Thyroid gland (tissue), 4 donors: Measurements from ENCODE around the gene ZNF407. TPM values are rescaled to one million over a fixed set of nuclear protein-coding genes. Genes with fewer than 3 reads are reported as not detected.

ENCODE experiments used
- DNase-seq, 2 donors: peaks; one replicate each; pipeline ENCODE4 v3.0.0-alpha.2; 2019
- H3K27ac ChIP-seq, 3 donors: fragments of 200-600 bp; sonication (generic); 1 replicate in 2 of 3; 2 replicates in 1 of 3; pipeline ENCODE4 v1.5.1; 2016 to 2019; ENCODE audit warnings: mild to moderate bottlenecking in 1 of 3, moderate library complexity in 1 of 3
- H3K27me3 ChIP-seq: fragments of 200-600 bp; sonication (generic); one replicate; pipeline ENCODE4 v1.5.1; 2019
- H3K36me3 ChIP-seq, 2 donors: fragments of 200-600 bp; sonication (generic); one replicate each; pipeline ENCODE4 v1.5.1; 2016 to 2019
- H3K4me1 ChIP-seq, 2 donors: fragments of 200-600 bp; sonication (generic); one replicate each; pipeline ENCODE4 v1.5.1; 2017 to 2019
- H3K4me3 ChIP-seq, 3 donors: fragments of 200-600 bp; sonication (generic); replicated peaks in 1 of 3; 1 replicate in 2 of 3; 2 replicates in 1 of 3; pipeline ENCODE4 v1.5.1; 2016; ENCODE audit warnings: mild to moderate bottlenecking in 1 of 3
- H3K9me3 ChIP-seq: fragments of 200-600 bp; sonication (generic); one replicate; pipeline ENCODE4 v1.5.1; 2017
- POLR2A ChIP-seq, 2 donors: fragments of 450-650 bp; IDR thresholded peaks; one replicate each; pipeline ENCODE4 v1.6.1; 2017; ENCODE audit warnings: antibody characterized with exemption in 2 of 2, mild to moderate bottlenecking in 2 of 2, moderate library complexity in 1 of 2
- WGBS, 2 donors: methylation state at CpG; one replicate each; pipeline ENCODE4 v1.1.5; 2017; 5-methylcytosine and 5-hydroxymethylcytosine counted together
- intact Hi-C: fragments of 100-400 bp; cut with DNase I; formaldehyde crosslinking; loops from one replicate; pipeline ENCODE4 v1.15.1; 2023
- total RNA-seq, 4 donors: library from RNA; depleted of rRNA; stranded (reverse); fragments of >200 nt; gene quantifications; one replicate each; pipeline ENCODE4 v1.2.3, GENCODE V29; 2016
- TF ChIP-seq, protein P1 (sequence below), 6 experiments: fragments of 200-600 bp in 3 of 6; fragments of 450-650 bp in 3 of 6; sonication (generic) in 3 of 6; IDR thresholded peaks; one replicate each; pipeline ENCODE4 v1.5.1; 2016 to 2019; ENCODE audit warnings: antibody characterized with exemption in 6 of 6, mild to moderate bottlenecking in 2 of 6, inconsistent platforms in 1 of 6, moderate library complexity in 1 of 6

ZNF407 gene
- total RNA-seq, 4 donors from 2014 or later = 20.2 to 40.0 (median 26.4) TPM

GRCh38 chr18:74589021-74589420 lies 8.6 kb upstream of the ZNF407 start:
- Histone ChIP-seq H3K4me3 (no peak overlapping the region), H3K36me3 (peaks cover 0 to 3% of the 10 kb centered on the region in 2 donors), H3K4me1 (no peaks in the 10 kb centered on the region), H3K9me3 (no peaks in the 10 kb centered on the region), H3K27me3 (no peaks in the 10 kb centered on the region), H3K27ac (no peak overlapping the region)
- intact Hi-C loops = no loop called here
- 65 to 67% methylated on average over 5 to 6 of the region's 6 CpGs for WGBS, 2 donors
- TF ChIP-seq, protein P1, sequence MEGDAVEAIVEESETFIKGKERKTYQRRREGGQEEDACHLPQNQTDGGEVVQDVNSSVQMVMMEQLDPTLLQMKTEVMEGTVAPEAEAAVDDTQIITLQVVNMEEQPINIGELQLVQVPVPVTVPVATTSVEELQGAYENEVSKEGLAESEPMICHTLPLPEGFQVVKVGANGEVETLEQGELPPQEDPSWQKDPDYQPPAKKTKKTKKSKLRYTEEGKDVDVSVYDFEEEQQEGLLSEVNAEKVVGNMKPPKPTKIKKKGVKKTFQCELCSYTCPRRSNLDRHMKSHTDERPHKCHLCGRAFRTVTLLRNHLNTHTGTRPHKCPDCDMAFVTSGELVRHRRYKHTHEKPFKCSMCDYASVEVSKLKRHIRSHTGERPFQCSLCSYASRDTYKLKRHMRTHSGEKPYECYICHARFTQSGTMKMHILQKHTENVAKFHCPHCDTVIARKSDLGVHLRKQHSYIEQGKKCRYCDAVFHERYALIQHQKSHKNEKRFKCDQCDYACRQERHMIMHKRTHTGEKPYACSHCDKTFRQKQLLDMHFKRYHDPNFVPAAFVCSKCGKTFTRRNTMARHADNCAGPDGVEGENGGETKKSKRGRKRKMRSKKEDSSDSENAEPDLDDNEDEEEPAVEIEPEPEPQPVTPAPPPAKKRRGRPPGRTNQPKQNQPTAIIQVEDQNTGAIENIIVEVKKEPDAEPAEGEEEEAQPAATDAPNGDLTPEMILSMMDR (IDR thresholded peaks at IDR 0.05) = no peak
- TF ChIP-seq POLR2A (IDR thresholded peaks at IDR 0.05) = no peak
- no peak for DNase-seq

DNA sequence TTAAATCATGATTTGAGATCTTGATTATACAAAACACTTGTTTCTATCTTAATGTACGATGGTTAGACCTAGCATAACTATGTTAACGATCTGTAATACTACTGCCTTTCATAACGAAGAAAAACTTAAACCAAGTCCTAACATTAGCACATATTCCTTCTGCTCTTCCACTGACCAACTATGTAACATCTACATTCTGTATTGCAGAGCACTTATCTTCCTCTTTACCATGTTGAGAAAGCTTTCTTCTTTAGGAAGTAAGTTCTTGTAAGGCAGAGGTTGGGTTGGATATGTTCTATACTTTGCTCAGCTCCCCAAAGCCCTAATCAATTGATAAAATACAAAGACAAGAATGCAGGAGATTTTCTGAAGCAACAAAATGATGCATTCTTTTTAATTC lies 7.9 kb upstream of the ZNF407 start:
- intact Hi-C loops = loop anchor here (10.0 kb wide), 1 partner anchor 95 kb away; the partner anchor contains the start of gene CNDP2
- Histone ChIP-seq H3K4me1 (no peaks in the 10 kb centered on the region), H3K27ac (no peak overlapping the region), H3K27me3 (no peaks in the 10 kb centered on the region), H3K9me3 (no peaks in the 10 kb centered on the region), H3K36me3 (peaks cover 0 to 3% of the 10 kb centered on the region in 2 donors), H3K4me3 (no peak overlapping the region)
- DNase-seq = no peak
- WGBS, 2 donors = 83 to 86% methylated on average over 3 of the region's 3 CpGs
- no peak for TF ChIP-seq POLR2A (IDR thresholded peaks at IDR 0.05)
- TF ChIP-seq, protein P1 (IDR thresholded peaks at IDR 0.05) = no peak

- intact Hi-C loops = loop anchor here (10.0 kb wide), 1 partner anchor 96 kb away; the partner anchor contains the start of gene CNDP2
- WGBS, 2 donors = 80 to 91% methylated on average over 1 of the region's 1 CpG
- Histone ChIP-seq H3K36me3 (peaks cover 0 to 3% of the 10 kb centered on the region in 2 donors), H3K9me3 (no peaks in the 10 kb centered on the region), H3K27ac (no peak overlapping the region), H3K4me1 (peaks cover 2 to 5% of the 10 kb centered on the region in 2 donors), H3K27me3 (no peaks in the 10 kb centered on the region), H3K4me3 (no peak overlapping the region)
- no peak for DNase-seq
- TF ChIP-seq, protein P1 (IDR thresholded peaks at IDR 0.05) = no peak
- no peak for TF ChIP-seq POLR2A (IDR thresholded peaks at IDR 0.05)
Observed at GRCh38 chr18:74590671-74591070, 7.0 kb upstream of the ZNF407 start.

- Histone ChIP-seq H3K4me3 (no peak overlapping the region), H3K27ac (no peak overlapping the region), H3K27me3 (no peaks in the 10 kb centered on the region), H3K36me3 (peaks cover 0 to 3% of the 10 kb centered on the region in 2 donors), H3K4me1 (peaks cover 20 to 21% of the 10 kb centered on the region in 2 donors), H3K9me3 (no peaks in the 10 kb centered on the region)
- TF ChIP-seq, protein P1 (IDR thresholded peaks at IDR 0.05) = no peak
- TF ChIP-seq POLR2A (IDR thresholded peaks at IDR 0.05) = no peak
- intact Hi-C loops = loop anchor here (10.0 kb wide), 1 partner anchor 101 kb away; the partner anchor contains the start of gene CNDP2
- DNase-seq = no peak
Observed at GRCh38 chr18:74595431-74595830, 2.2 kb upstream of the ZNF407 start.

- Histone ChIP-seq H3K4me1 (peaks cover 20 to 21% of the 10 kb centered on the region in 2 donors), H3K36me3 (peaks cover 0 to 3% of the 10 kb centered on the region in 2 donors), H3K9me3 (no peaks in the 10 kb centered on the region), H3K27me3 (no peaks in the 10 kb centered on the region), H3K4me3 (peak overlapping the region; percentile 77 to 88 (median 88)), H3K27ac (peak overlapping the region; percentile 96 to 99 (median 98))
- 1 to 2% methylated on average over 27 to 40 of the region's 41 CpGs for WGBS, 2 donors
- intact Hi-C loops = loop anchor here (10.0 kb wide), 1 partner anchor 102 kb away; the partner anchor contains the start of gene CNDP2
- peak in 1 of 2 donors; percentile 49 for TF ChIP-seq POLR2A (IDR thresholded peaks at IDR 0.05)
- TF ChIP-seq, protein P1 (IDR thresholded peaks at IDR 0.05) = no peak
- peak; percentile 68 for DNase-seq
Observed at GRCh38 chr18:74597034-74597661, 522 bp upstream of the ZNF407 start.
